ENCODE results near the gene UQCC3.
"Not testable (repeated sequence)": the region's sequence is repeated elsewhere in the genome, so short reads cannot be mapped to it uniquely, and the experiment has no call there.

The UQCC3 gene, protein sequence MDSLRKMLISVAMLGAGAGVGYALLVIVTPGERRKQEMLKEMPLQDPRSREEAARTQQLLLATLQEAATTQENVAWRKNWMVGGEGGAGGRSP

DNA sequence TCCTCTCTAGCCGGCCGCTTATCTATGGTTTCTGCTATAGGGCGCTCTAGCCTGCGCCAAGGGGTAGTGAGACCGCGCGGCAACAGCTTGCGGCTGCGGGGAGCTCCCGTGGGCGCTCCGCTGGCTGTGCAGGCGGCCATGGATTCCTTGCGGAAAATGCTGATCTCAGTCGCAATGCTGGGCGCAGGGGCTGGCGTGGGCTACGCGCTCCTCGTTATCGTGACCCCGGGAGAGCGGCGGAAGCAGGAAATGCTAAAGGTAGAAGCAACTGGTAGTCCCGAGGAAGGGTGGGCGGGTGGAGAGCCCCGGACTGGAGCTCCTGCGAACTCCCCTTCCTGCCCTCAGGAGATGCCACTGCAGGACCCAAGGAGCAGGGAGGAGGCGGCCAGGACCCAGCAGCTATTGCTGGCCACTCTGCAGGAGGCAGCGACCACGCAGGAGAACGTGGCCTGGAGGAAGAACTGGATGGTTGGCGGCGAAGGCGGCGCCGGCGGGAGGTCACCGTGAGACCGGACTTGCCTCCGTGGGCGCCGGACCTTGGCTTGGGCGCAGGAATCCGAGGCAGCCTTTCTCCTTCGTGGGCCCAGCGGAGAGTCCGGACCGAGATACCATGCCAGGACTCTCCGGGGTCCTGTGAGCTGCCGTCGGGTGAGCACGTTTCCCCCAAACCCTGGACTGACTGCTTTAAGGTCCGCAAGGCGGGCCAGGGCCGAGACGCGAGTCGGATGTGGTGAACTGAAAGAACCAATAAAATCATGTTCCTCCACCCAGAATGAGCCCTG is at the start of gene UQCC3, which contains the start of gene LBHD1:
Gene UQCC3, plus strand, starts transcription at position 66 of the 782 bp plus-strand sequence. Its CDS starts 73 bp downstream, at position 139.
Gene LBHD1, minus strand, starts transcription at position 660 of the 782 bp plus-strand sequence. CDS start 2,236 bp downstream, outside the sequence.
- peak; percentile 55 for DNase-seq

DNA sequence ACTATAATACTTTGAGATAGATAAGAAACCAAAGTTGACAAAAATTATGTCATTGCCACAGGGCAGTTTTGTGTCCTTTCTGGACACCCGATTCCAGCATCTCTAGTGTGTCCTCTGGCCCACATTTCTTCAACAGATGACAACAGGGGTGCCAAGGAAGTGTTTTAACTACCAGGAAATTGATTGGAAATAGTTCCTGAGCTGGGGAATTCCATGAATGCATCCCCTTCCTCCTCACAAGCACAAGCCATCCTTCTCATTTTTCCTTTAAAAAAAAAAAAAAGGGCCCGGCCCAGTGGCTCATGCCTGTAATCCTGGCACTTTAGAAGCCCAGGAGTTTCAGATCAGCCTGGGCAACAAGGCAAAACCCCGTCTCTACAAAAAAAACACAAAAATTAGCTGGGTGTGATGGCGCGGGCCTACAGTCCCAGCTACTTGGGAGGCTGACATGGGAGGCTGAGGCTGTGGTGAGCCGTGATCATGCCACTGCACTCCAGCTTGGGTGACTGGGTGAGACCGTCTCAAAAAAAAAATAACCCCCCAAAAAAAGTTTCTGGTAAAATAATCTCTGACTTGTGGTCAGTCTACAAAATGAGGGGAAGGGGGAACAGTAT is 48.9 kb upstream of the UQCC3 start:
- DNase-seq, result no peak

DNA sequence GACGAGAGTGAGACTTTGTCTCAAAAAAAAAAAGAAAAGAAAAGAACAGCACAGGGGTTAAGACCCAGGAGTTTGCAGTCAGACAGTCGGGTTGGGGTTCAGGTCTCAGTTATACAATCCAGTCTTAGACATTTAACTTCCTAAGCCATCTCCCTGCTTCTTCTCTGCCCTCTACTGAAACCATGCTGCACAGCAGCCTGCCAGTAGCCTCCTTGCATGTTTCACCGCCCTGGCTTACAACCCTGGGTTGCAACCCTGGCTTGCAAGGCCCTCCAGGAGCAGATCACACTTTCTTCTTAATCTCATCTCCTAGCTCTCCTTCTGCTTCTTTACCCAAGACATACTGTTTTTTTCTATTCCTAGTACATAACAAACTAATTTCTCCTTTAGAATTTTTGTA is 43.8 kb upstream of the UQCC3 start:
- DNase-seq, result no peak

DNA sequence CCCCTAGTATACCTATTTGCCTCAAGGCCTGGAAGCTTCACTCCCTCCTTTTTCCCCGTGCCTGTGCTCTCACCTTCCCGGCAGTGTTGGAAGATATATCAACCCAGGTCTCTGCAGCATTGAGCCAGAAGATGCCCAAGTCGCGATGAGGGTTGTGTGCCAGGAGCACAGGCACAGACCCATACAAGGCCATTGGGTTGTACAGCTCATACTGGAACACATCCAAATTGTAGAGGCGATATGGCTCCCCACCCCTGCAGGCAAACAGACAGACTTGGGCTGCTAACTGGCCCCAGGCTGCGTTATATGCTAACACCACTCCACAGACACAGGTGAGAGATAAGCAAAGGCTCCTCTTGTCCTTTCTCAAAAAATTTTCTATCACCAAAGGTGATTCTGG is 39.0 kb upstream of the UQCC3 start:
- no peak for DNase-seq

DNA sequence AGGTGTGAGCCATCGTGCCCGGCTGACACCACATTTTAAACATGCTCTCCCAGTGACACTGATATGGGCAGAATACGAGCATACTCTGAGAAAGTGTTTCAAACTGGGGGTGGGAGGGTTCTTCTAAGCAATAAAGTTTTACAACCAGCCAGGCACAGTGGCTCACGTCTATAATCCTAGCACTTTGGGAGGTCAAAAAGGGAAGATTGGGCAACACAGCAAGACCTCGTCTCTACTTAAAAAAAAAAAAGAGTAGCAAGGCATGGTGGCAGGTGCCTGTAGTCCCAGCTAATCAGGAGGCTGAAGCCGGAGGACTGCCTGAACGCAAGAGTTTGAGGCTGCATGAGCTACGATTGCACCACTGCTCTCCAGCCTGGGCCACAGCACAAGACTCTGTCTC is 27.3 kb upstream of the UQCC3 start:
- DNase-seq, result no peak

DNA sequence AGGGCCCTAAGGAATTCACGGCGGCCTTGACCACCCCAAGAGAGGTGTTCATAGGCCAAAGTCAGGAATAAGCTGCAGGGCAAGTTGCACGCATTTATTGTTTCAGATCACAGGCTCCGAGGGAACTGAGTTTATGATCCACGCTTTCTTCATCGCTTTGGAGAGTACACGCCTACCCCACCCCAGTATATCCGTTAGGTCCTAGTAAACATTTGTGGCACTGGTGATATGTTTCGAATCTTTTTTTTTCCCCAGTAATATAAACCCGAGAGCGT is 25.9 kb upstream of the UQCC3 start:
- DNase-seq, result no peak

DNA sequence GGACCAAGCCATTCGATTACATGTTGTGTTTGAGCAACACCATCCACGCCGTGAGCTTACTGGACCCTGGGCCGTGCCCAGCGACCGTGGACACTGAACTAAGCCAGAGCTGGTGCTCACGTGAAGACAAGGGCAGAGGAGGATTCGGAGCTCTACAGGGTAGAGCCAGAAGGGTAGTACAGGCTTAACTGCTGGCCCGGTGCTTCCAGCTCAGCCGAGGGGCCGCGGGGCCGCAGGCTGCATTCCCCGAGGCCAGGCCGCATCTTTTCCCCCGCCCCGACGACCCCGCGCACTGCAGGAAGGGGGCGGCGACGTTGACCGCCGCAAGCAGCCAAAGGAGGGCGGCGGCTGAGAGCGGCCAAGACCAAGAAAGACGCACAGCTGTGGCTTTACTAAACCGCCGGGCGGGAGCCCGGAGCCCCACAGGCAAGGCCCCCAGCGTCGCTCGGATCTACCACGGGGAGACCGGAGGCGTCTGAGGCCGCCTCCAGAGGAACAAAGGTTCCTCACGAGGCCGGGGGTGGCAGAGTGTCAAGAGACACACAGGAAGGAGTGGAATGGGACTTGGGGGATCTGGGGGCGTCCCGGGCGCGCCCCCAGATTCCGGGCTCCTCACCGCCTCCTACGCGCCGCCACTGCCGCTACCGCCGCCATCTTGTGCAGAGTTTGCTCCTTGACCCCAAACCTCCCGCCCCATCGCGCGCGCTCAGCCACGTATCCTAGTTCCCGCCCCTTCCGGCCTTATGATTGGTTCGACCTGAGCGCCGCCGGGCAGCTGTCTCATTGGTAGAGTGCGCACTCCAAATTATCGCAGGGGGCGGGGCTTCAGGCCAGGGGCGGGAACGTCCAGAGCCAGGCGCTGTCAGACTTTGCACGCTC is 25.3 kb upstream of the UQCC3 start, which contains the start of gene GANAB:
Gene GANAB, minus strand, starts transcription at position 668 of the 879 bp plus-strand sequence. Its CDS starts 14 bp downstream, at position 654.
- DNase-seq, result peak; percentile 97

DNA sequence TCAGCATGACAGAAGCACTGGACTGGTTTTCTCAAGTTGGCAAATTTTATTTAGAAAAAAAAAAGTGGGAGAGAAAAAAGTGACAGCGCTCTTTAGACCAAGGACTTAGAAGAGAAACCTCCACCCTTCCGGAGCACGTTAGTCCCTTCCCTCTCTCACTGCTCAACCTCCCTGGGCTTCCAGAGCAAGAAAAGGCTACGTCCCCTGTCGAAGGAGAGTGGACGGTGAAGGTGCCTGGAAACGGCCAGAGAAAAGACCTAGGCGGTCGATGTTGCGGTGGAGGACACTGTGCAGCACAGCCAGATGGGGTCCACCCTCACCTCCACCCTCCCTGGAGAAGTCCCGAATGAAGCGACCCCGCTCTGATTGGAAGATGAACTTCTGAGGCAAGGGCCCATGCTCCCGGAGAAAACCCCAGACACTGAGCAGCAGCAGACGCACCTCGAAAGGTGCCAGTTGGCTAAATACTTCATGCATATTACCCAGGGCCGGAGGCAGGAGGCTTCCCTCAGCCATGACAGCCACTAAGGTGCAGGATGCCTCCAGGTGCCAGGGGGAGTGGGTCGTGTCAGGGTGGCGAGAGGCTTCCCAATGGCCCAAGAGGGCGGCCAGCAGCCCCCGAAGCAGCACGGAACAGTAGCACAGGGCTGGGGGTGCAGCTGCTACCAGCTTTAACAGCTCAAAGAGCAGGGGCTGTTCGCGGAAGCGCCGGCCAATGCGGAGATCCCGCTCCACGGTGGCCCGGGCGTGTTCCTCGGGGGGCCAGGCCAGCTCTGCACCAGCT is 24.5 kb upstream of the UQCC3 start:
- no peak for DNase-seq

DNA sequence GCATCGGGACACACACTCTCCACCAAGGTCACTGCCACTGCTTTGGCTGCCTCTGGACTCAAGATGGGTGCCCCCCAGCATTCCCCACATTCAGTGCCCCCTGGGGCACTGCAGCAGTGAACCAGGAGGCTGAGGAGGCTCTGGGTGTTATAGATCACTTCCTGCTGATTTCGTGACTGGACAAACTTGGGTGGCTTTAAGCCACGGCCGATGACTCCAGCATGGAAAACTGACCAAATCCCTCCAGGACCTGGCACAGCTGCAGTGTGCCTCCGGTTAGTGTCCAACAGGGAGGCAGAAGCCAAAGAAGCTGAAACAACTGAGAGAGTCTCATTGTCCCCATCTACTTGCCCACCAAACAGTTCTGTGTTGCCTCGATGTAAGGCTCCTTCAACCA is 23.9 kb upstream of the UQCC3 start:
- no peak for DNase-seq

DNA sequence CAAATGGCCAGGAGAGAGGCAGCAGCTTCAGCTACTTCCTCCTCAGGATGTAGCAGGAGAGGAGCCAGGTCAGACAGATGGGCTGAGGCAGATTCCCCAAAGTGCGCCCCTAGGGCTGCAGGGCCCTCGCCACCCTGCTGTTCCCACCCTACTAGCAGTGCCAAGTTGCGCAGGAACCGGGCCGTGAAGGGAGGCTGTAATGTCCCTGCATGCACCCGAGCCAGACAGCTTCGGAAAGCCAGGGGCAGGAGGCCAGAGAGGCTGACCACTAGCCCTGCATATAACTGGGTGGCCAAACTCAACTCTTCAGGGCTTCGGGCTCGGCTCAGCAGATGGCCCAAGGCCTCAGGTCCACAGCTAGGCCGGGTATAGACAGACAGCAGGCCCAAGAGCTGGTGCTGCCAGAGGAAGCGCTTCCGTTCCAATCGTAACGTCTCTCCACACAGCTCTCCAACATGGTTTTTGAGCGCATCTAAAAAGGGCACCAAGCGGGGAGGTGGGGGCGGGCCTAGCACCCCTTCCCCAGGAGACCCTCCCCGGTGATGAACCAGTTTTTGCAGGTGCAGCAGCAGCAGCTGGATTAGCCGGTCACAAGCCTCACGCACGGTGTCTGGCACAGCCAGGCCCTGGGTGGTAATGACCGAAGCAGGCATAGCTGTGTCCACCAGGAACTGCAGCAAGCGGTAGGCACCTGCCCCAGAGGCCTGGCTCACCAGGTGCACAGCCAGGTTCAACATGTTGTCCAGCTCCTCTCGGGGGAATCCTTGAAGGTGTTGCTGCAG is 23.1 kb upstream of the UQCC3 start:
- DNase-seq, result no peak

DNA sequence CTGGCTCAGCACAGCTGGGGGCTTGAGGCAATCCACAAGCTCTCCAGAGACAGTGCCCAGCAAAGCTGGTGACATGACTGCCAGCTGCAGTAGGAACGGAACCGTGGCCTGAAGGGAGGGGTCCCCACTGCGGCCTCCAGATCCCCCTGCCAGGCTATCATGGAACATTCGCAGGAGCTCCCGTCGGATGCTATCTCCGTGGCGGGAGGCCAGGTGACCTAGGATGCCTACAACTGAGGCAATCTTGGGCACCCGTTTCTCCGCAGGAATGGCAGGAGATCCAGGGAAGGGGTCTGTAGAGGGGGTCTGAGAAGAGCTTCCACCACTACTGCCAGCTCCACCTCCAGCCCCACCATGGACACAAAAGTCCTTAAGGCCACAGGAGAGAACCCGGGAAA is 22.5 kb upstream of the UQCC3 start:
- DNase-seq, result no peak

DNA sequence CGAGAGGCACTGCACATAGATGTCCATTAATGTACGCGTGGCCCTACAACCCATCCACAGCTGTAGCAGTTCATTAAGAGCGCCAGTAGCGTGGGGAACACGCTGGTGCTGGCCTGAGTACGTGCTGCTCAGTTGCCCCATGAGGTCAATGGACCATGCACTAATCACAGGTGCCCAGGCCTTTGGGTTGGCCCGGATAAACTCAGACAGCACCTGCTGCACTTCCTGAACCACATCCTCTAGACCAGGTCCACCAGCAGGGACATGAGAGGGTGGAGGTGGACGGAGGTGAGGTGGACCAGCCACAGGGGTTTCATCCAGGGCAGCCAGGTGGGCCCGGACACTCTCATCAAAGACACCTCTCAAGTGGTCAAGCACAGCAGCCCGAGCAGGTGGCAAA is 22.0 kb upstream of the UQCC3 start:
- DNase-seq, result no peak

DNA sequence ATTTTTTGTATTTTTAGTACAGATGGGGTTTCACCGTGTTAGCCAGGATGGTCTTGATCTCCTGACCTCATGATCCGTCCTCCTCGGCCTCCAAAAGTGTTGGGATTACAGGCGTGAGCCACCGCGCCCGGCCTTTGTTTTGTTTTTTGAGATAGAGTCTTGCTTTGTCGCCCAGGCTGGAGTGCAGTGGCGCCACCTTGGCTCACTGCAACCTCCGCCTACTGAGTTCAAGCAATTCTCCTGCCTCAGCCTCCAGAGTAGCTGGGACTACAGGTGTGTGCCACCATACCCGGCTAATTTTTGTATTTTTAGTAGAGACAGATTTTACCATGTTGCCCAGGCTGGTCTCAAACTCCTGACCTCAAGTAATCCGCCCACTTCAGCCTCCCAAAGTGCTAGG is 21.2 kb upstream of the UQCC3 start:
- DNase-seq, result not testable (repeated sequence)

DNA sequence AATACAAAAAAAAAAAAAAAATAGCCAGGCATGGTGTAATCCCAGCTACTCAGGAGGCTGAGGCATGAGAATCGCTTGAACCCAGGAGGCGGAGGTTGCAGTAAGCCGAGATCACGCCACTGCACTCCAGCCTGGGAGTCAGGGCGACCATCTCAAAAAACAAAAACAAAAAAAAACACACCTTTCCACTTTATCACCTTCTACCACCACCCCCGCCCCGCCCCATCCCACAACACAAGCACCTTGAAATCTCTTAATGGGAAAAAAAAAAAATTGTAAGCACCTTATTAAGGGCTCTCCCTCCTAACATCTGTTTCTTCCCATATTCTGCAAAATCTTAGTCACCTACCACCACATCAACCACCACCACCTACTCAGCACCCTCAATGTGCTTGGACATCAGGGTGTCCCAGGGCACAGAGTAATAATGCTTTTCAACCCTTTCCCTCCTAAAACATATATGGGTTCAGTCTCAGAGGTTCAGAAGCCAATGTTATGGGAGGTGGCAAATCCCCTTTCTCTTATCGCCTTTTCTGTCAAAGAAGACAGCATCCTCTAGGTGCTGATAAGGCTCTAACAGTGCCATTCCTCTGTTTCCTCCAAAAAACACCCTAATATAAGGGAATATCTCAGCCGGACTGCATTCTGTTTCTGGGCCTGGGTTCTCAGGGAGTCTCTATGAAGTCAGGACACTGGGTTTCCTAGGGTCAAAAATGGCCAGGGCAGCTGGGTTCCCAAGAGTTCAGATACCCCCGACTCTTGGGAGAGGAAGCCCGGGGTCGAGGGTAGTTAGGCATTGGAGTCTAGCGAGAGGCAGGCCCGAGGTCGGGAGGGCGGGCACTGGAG is 19.1 kb upstream of the UQCC3 start:
- DNase-seq, result no peak

DNA sequence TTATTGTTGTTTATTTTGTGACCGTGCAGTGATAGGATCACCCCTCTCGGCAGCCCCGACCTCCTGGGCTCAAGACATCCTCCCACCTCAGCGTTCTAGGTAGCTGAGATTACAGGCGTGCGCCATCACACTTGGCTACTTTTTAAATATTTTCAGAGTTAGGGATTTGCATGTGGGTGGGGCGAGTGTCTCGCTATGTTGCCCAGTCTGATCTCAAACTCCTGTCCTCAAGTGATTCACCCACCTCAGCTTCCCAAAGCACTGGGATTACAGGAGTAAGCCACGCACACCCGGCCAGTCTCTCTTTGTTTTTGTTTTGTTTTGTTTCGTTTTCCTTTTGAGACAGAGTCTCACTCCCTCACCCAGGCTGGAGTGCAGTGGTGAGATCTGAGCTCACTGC is 17.2 kb upstream of the UQCC3 start:
- no peak for DNase-seq

DNA sequence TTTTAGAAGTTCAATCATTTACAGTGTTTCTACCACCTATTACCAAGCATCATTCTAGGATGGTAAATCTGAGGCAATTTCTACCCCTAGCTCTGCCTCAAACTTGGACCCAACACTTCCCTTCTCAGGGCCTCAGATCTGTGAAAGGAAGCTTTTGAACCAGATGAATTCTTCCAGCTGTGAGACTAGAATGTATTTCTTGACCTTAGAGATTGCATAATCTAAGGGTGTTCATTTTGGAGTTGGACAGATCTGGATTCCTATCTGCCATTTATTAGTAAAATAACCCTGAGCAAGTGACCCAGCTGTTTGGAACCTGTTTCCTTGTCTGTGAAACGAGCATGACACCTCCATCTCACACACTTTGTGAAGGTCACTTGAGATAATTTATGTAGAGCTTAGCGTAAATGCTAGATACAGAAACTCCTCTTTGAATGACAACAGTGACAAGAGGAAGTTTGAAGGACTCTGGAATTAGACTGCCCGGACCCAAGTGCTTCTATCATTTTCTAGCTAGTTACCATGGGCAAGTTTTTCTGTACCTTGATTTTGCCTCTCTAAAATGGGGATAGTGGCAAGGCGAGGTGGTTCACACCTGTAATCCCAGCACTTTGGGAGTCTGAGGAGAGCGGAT is 14.6 kb upstream of the UQCC3 start:
- no peak for DNase-seq

DNA sequence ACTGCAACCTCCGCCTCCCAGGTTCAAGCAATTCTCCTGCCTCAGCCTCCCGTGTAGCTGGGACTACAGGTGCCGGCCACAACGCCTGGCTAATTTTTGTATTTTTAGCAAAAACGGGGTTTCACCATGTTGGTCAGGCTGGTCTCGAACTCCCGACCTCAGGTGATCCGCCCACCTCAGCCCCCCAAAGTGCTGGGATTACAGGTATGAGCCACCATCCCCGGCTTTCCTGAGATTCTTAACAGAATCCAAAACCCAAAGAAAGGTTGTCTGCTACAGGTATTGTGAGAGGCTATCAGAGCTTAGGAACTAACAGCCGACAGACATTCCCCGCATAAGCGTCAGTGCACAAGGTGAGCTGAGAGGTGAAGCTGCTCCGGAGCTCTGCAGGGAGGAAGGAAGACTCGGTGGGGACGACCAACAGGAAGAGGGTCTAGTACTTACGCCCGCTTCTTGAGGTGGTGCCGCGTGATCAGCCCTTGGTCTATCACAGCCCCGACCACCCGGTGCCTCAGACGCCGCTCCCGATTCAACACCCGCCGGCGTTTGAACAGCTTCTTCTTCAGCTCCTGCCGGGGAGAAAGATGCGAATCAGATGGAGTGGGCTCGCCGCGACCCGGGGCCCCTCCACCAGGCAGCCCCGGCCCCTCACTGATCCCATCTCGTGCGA is 6.9 kb upstream of the UQCC3 start:
- peak; percentile 39 for DNase-seq

DNA sequence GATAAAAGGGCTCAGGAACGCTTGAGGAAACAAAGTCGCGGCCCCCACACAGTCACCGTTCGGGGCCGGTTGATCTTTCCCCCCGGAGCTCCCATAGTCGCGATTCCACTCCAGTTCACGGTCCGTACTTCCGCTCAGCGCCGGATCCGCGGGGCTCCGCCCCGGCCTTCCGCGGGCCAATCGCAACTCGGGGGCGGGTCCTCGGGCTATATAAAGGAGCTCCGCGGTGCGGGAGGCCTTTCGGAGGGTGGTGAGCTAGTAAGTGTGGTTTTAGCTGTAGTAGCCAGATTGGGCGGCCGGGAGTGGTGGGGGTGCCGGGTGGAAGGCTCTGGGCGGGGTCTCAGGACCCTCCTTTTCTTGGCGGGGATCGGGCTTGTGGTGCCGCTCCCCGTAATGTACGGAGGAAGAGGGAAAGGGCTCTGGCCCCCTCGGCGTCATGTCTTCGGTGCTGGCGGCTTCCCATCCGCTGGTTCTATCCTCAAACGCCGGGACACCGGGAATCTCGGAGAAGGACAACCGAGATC is 6.3 kb upstream of the UQCC3 start, which contains the start of the genes C11orf98 and CSKMT:
Gene C11orf98, minus strand, starts transcription at position 136 of the 524 bp plus-strand sequence. Its CDS starts 41 bp downstream, at position 95.
Gene CSKMT, plus strand, starts transcription at position 238 of the 524 bp plus-strand sequence. CDS start 568 bp downstream, outside the sequence.
- DNase-seq, result peak; percentile 94
